AG04449 (cell line): Measurements from ENCODE around the gene OTOS.

Experiments used
- CTCF ChIA-PET: fragments of 350-600 bp; formaldehyde crosslinking; extraction: SDS; loops from one replicate; lab custom pipeline; 2021; ENCODE audit warnings: antibody characterized with exemption; lab: Yijun Ruan, JAX
- POLR2A ChIA-PET: fragments of 400-600, 350-600 bp; formaldehyde crosslinking; extraction: SDS; loops from one replicate; lab custom pipeline; 2020; ENCODE audit warnings: antibody characterized with exemption, inconsistent platforms; lab: Yijun Ruan, JAX
- DNase-seq: peaks from one replicate; pipeline ENCODE4 v3.0.0-alpha.2; 2010; ENCODE audit warnings: low read depth, low spot score
- H3K4me3 ChIP-seq: 2 replicates; pipeline ENCODE4 v1.5.1; 2011; ENCODE audit warnings: low read depth, mild to moderate bottlenecking, control low read depth, low read length
- TF ChIP-seq, protein P1 (sequence below): IDR thresholded peaks from one replicate; pipeline ENCODE4 v1.5.1; 2011; ENCODE audit warnings: mild to moderate bottlenecking, moderate library complexity, low read length, control low read depth, inconsistent platforms; ENCODE audit not compliant: insufficient read depth; ENCODE audit errors: missing control alignments

Gene OTOS

DNA sequence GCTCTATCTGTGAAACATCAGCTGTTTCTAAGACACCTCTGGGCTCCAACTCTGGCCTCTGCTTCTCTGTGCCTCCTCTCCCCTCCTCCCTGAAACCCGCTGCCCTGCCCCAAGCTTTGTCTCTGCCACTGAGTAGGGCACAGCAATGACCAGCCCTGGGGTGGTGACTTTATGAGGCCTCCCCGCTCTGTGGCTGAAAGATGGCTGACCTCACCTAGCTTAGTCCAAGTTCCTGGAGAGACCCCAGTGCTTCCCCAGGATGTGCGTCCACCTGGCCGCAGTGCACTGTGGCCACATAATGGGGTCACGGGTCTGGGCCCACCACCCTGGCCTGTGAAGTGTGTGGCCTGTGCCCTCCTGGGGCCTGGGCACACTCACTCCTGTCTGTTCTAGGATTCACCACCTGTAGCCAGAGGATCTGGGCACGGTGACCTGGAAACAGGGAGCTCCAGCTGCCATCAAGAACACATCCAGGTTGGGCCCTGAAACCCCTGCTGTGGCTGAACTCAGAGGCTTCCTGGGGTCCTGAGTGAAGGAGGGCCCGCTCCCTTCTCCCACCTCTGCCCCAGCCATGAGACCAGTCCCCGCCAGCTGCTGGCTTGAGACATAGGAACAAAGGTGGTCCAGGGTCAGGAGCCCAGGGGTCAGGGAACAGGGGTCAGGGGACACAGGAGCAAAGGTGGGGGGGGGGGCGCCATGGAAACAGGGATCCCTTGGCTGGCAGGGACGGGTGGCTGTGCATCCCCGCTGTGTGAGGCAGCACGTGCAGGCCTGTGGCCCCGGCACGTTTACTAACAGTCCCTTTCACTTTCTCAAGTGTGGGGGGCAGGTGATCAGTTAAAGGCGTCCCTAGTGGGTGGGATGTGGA, 29.3 kb upstream of the OTOS start:
- POLR2A ChIA-PET, result no interaction called here
- CTCF ChIA-PET, result interaction anchor here (1.1 to 1.9 kb wide), 3 partner anchors 19 to 108 kb away, joined by 4 to 5 read pairs (median 5); no protein-coding TSS in a partner anchor
- TF ChIP-seq, protein P1, sequence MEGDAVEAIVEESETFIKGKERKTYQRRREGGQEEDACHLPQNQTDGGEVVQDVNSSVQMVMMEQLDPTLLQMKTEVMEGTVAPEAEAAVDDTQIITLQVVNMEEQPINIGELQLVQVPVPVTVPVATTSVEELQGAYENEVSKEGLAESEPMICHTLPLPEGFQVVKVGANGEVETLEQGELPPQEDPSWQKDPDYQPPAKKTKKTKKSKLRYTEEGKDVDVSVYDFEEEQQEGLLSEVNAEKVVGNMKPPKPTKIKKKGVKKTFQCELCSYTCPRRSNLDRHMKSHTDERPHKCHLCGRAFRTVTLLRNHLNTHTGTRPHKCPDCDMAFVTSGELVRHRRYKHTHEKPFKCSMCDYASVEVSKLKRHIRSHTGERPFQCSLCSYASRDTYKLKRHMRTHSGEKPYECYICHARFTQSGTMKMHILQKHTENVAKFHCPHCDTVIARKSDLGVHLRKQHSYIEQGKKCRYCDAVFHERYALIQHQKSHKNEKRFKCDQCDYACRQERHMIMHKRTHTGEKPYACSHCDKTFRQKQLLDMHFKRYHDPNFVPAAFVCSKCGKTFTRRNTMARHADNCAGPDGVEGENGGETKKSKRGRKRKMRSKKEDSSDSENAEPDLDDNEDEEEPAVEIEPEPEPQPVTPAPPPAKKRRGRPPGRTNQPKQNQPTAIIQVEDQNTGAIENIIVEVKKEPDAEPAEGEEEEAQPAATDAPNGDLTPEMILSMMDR, result no peak
- no peak overlapping the region for H3K4me3 ChIP-seq
- DNase-seq, result no peak

DNA sequence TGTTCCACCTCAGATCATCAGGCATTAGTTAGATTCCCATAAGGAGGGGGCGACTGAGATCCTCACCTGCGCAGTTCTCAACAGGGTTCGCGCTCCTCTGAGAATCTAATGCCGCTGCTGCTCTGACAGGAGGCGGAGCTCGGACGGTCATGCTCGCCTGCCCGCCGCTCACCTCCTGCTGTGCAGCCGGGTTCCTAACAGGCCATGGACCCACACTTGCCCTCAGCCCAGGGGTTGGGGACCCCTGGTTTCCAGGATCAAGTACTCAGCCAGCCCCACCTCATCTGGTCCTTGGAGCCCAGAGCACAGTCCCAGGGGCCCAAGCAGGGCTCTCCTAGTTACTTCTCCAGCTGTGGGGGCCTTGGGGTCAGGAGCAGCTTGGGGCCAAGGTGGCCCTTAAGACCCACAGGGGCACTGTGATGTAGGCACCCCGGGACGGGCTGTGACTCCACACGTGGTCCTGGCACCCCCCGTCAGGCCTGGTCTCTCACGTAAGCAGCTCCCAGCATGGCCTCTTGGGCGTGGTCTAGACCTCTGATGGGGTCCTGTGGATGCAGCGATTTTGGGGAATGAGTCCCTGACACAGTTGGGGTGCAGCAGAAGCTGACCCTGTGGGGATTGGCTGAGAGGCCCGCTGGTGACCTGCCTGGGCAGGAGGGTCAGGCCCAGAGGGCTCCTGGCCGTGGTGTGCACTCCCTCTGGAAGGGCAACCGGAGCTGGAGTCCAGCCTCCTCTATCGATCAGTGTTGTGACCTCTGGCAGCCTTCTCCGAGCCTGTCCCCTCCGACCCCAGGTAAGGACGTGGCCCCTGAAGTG, 28.3 kb upstream of the OTOS start:
- POLR2A ChIA-PET, result no interaction called here
- TF ChIP-seq, protein P1, result no peak
- CTCF ChIA-PET, result no interaction called here

GRCh38 chr2:240168041-240168440, 27.6 kb upstream of the OTOS start:
- CTCF ChIA-PET, result no interaction called here
- DNase-seq, result no peak
- no peak overlapping the region for H3K4me3 ChIP-seq
- TF ChIP-seq, protein P1, result no peak
- POLR2A ChIA-PET, result no interaction called here

More for the DNA sequence above, 28.3 kb upstream of the OTOS start:
- no peak for DNase-seq
- no peak overlapping the region for H3K4me3 ChIP-seq

DNA sequence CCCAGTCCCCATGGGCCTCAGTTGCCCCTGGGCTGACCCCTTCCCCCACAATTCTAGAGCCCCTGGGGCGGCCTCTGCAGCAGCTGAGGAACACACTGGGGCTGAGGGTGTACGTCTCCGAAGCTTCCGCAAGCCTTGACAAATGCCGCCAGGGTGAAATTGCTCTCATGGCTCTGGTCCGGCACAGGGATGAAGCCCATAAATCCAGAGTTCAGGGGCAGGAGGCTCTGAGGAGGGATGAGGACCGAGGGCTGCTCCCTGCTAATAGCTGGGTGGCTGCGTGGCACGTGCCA, 27.1 kb upstream of the OTOS start:
- H3K4me3 ChIP-seq, result no peak overlapping the region
- ChIA-PET POLR2A (no interaction called here), CTCF (interaction anchor here (0.9 kb wide), 1 partner anchor 17 kb away, joined by 3 read pairs; no protein-coding TSS in a partner anchor)
- no peak for DNase-seq
- TF ChIP-seq, protein P1, result no peak

- POLR2A ChIA-PET, result no interaction called here
- TF ChIP-seq, protein P1, result no peak
- H3K4me3 ChIP-seq, result no peak overlapping the region
- DNase-seq, result no peak
- CTCF ChIA-PET, result interaction anchor here (0.9 kb wide), 1 partner anchor 16 kb away, joined by 3 read pairs; no protein-coding TSS in a partner anchor
These were observed 26.5 kb upstream of the OTOS start for GRCh38 chr2:240166761-240167587.
